Adrenal gland (tissue), 5 donors: ENCODE data around the gene CASTOR1.

Experiments
- CTCF ChIP-seq, 6 experiments: fragments of 450-650 bp in 4 of 6; fragments of 200-600 bp in 2 of 6; sonication (generic) in 1 of 6; IDR thresholded peaks; 1 replicate in 5 of 6; 2 replicates in 1 of 6; pipeline versions ENCODE4 v1.5.1 to v1.8.0; 2016 to 2021; ENCODE audit warnings: antibody characterized with exemption in 6 of 6, mild to moderate bottlenecking in 2 of 6, moderate library complexity in 1 of 6
- POLR2A ChIP-seq, 2 donors: fragments of 450-650 bp; IDR thresholded peaks; one replicate each; pipeline ENCODE4 v1.6.1; 2017; ENCODE audit warnings: antibody characterized with exemption in 2 of 2, mild to moderate bottlenecking in 2 of 2, moderate library complexity in 1 of 2
- donor health status: DM: no; HTN: no; CAD: no.

GRCh38 chr22:30243661-30244060 lies 45.6 kb downstream of the CASTOR1 start:
- TF ChIP-seq CTCF (IDR thresholded peaks at IDR 0.05) (no peak), POLR2A (IDR thresholded peaks at IDR 0.05) (no peak)
